ENCODE measurements around the gene SERPINI1. TPM values are rescaled to one million over a fixed set of nuclear protein-coding genes. Genes with fewer than 3 reads are reported as not detected.

Gene SERPINI1
- total and polyA plus RNA-seq, 7 donors: 0.60 to 6.6 (median 3.1) TPM

DNA sequence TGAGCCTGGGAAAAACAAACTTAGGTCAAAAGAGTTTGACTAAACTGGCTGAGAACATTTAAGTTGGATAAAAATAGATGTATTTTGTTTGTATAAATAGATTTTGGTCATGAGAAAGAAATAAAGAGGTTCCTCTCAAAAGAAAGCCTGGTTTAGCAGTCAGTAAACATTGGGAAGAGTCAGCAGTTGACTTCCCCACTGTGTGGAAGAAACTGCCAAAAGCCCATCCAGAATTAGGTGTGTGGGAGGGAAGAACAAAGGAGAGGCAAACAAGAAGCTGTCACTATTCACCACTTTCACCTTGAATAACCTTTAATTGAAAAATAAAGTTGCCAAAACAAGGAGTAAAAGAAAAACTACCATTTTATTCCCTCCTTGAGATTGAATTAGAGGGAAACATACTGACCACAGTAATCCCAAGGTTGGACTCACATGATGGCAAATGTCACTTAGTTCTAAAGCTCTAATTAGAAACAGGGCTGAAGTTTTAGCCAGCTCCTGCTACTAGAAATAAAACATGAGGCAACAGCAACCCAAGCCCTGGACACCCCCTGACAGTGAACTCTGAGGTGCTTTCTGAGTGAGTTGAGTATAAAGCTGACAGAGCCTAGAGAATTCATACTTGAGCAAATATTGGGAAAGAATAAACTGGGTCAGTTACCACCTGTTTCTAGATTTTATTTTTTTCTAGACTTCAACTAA, 139.3 kb downstream of the SERPINI1 start:
- Histone ChIP-seq H3K4me1 (peaks cover 0 to 8% (median 6%) of the 10 kb centered on the region in 4 donors), H3K27me3 (no peaks in the 10 kb centered on the region), H3K27ac (peak overlapping the region in 1 of 4 donors; percentile 30), H3K36me3 (no peaks in the 10 kb centered on the region), H3K4me3 (no peak overlapping the region), H3K9me3 (no peaks in the 10 kb centered on the region)
- TF ChIP-seq EP300 (IDR thresholded peaks at IDR 0.05) (no peak), POLR2AphosphoS5 (IDR thresholded peaks at IDR 0.05) (no peak), POLR2A (IDR thresholded peaks at IDR 0.05) (no peak)
- intact Hi-C loops (cut with DNase I): no loop called here
- no peak for DNase-seq

Small RNAs within 50 kb of the gene (small RNA-seq; reads per million reads assigned to genes)
- 0 reads per million in 3 donors for gene HMGN1P8

Other genes starting within 250 kb of the SERPINI1 start
- gene WDR49, start 81.8 kb upstream of the SERPINI1 start, total RNA-seq: 1 to 10 TPM in 2 of 4 donors, under 1 TPM in 2; 0.28 to 2.5 (median 1.3) TPM
- under 1 TPM in 1 of 3 donors, not detected in 2; 0.06 TPM for gene WDR49, start 81.8 kb upstream of the SERPINI1 start, polyA plus RNA-seq
- 10 to 100 TPM; 49.3 to 67.0 (median 60.7) TPM for gene PDCD10, start 829 bp upstream of the SERPINI1 start, total RNA-seq
- gene PDCD10, start 829 bp upstream of the SERPINI1 start, polyA plus RNA-seq: 100 to 1,000 TPM in 2 of 3 donors, 10 to 100 TPM in 1; 79.9 to 198 (median 136) TPM